HG02973 (cell line): ENCODE measurements around the gene CAMTA1.

ENCODE experiments used
- ATAC-seq: cut with Tn5 transposase; IDR thresholded peaks from one replicate; pipeline ENCODE4 v1.9.1; 2021; ENCODE audit warnings: moderate library complexity; ENCODE audit not compliant: unreplicated experiment

CAMTA1 gene

GRCh38 chr1:6923012-6923411 lies 137.8 kb downstream of the CAMTA1 start:
- ATAC-seq: no peak

DNA sequence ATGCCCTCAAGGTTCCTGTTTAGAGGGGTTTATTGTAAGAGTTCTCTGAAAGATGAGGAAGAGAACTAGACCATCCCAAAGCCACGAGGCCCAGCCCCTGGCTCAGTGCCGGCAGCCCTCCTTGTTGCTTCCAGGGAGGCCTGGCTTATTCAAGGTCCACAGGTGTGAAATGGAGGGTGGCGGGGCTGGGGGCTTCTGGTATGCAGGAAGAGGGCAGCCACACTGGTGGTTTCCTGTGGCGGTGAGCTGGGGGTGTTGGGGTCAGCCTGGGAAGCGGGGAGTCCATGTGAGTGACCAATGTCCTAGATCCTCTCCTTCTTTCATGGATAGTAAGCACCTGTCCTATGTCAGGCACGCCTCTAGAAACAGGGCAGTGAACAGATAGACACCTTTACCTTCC lies 138.2 kb downstream of the CAMTA1 start:
- ATAC-seq: no peak

DNA sequence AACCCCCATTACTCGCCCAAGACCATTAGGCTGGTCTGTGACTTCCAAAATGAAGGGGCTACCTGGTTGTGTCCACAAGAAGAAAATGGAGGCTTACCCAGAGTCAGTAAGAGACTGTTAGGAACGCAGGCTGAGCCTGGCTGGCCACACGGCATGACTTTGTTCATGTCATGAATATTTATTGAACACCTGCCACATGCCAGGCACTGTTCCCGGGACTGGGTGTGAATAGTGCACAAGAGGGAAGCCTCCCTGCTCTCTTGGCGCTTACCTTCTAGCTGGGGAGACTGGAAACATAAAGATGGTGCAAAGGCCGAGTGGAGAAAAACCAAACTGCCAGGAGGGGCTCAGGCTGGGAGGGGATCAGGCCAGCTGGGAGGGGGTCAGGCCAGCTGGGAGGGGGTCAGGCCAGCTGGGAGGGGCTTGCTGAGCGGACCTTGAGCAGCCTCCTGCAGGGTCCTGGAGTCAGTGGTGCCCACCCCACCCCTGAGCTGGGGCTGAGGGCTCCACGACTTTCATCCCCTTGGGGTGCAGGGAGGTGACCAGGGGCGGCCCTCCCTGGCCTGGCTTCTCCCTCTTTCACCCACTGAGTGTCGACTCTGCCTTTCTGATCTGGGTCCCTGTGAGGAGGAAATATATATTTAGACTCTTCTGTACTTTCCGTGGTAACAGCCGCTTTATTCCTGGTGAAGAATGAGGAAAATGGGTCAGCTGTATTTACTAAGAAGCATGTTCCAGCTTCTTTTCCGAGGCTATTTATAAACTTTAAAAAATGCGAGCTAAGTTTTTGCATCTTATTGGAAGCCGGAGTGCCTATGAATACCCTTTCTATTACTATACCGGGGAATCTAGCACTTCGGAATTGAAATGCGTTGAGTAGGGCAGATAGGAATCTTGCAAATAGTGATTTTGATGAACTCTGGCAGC lies 139.0 kb downstream of the CAMTA1 start:
- ATAC-seq: no peak

DNA sequence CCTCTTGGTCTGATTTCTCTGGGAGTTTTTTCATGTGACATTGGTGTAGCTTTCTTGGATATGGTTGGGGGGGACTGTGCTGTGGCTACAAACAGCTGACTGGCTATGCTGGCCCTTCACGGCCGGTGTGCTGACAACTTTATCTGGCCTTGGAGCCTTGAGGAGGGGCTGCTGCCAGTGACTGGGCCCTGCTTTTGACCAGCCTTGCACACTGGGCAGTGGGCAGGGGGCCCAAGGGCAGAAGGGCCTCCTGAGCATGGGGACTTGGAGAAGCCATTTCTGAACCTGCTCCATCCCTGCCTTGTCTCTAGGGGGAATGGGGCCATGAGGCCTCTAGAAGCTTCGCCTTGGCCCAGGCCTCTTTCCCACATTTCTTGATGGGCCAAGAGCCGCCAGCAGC lies 139.6 kb downstream of the CAMTA1 start:
- ATAC-seq: no peak

- no peak for ATAC-seq
These were observed 142.4 kb downstream of the CAMTA1 start for GRCh38 chr1:6927626-6928025.

GRCh38 chr1:6928106-6928885 lies 143.0 kb downstream of the CAMTA1 start:
- ATAC-seq: no peak

- ATAC-seq: no peak
These were observed 145.6 kb downstream of the CAMTA1 start for GRCh38 chr1:6930732-6931300.

GRCh38 chr1:6935361-6935883 lies 150.2 kb downstream of the CAMTA1 start:
- ATAC-seq: no peak

DNA sequence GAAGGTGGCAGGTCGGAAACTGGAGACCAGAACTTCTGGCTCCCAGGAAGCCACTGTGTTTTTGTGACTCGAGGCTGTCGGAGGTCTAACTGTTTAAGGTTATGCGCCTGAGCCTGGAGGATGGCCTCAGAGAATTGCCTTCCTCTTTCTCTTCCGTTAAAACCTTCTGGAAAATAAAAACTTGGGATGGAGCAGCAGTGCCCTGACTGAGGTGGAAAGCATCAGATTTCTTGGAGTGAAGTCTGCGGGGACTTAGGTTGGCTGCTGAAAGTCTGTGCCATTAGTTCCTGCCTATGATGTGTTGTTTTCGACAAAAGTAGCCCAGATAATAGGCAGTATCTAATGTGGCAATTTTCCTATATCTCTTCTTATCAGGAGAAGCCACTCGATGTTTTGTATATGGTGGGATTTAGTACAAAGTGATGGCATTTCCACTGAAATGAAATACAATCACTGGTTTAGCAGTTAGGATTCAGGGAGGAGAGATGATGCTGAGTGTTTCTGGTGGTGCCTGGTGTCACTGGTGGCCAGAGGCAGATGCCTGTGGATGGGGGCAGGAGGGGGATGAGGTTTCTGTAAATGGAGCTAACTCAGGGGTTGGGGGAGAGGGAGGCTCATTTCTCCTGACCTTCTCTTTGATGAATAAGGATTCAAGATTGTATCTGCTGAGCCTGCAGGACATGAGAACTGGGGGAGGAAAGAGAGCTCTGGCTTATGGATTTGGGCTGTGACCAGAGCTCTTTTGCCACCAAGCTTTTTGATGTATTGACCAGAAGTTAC lies 150.8 kb downstream of the CAMTA1 start:
- ATAC-seq: no peak

GRCh38 chr1:6937048-6937447 lies 151.8 kb downstream of the CAMTA1 start:
- ATAC-seq: no peak

- no peak for ATAC-seq
These were observed 154.1 kb downstream of the CAMTA1 start for GRCh38 chr1:6939363-6939762.

GRCh38 chr1:6941786-6942185 lies 156.5 kb downstream of the CAMTA1 start:
- ATAC-seq: no peak

DNA sequence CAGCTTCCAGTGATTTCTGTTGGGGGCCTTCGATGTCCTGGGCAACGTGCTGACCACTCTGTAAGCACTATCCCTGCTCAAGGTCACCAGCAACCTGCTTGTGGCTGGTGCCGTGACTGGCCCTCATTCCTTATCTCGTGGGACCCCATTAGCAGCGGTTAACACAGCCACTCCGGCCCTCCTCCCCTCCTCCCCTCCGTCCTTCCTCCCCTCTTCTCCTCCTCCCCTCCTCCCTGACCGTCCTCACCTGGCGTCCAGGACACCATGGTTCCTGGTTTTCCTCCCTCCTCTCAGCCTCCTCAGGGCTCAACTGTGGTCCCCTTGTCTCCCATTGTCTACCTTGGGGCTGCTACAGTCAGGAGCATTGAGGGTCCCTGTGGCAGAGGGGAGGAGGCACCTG lies 157.7 kb downstream of the CAMTA1 start:
- no peak for ATAC-seq

- ATAC-seq: no peak
These were observed 159.2 kb downstream of the CAMTA1 start for GRCh38 chr1:6944434-6944833.

GRCh38 chr1:6947952-6948351 lies 162.7 kb downstream of the CAMTA1 start:
- no peak for ATAC-seq

- ATAC-seq: no peak
These were observed 163.2 kb downstream of the CAMTA1 start for GRCh38 chr1:6948416-6948815.

DNA sequence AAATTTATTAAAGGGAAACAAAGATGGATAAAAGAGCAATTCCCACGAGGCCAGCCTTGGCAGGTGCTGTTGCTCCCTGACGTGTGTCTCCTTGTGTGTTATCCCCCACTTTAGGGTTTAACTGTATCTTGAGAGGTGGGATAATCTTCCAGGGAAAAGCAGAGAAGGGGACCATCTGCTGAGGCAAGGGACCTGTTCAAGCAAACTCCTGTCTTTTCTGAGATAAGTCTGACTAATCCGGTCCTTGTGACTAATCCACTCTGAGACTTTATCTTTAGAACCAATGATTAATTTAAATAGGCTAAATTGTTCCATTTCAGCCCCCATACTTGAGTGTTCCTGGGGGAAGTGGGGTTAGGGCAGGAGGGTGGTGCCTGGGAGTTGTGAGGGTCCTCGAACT lies 163.6 kb downstream of the CAMTA1 start:
- no peak for ATAC-seq

DNA sequence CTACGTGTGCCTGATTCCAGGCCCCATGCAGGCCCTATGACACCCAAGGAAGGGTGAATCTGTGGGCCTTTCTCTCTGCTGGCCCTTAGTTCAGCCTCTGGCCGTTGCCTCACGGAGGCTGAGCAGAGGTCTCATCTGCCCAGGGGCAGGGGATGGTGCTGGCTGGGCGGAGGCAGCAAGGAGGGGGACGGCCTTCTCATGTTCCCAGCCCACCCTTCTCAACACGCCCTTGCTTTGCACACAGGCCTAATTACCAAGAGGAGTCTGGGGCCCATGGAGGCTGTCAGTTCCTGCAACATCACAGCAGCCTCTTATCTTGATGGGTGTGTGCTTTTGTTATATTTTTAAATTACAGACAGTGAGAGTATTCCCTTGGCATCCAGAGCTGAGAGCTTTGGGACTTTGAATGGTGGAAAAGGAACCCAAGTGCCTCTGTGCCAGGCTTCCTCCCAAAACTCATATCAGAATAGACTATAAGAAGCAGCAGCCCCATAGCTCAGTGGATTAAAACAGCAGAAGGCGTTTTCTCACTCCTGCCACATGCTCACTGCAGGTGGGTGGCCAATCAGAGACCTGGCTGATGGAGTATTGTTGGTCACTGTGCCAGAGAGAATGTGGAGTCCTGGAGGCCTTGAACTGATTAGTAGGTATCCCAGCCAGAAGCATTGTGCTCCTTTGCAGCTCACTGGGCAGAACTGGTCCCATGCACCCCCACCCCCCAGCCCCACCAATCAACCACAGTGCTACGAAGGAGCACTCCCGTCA lies 164.9 kb downstream of the CAMTA1 start:
- no peak for ATAC-seq

GRCh38 chr1:6951536-6951935 lies 166.3 kb downstream of the CAMTA1 start:
- no peak for ATAC-seq

DNA sequence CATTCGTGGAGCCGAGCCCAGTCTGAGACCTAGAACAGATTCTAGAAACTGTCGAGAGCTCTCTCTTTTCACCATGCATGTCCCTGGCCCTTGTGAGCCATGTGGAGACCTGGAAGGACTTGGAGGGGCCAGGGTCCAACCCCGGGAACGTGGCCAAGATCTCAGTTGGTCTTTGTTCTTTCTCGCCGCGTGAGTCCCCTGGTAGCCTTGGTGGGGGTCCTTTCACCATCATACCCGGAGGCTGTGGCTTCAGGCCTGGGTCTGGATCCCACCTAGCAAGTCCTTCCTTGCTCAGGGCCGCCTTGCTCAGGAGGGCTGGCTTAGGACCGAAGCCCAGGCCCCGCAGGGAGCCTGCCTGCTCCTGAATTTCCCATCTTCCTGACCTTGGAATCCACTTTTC lies 168.0 kb downstream of the CAMTA1 start:
- no peak for ATAC-seq
